NCI-H1436 (cell line): ENCODE measurements around the gene SNX32.

Experiments
- DNase-seq: peaks from one replicate; lab custom pipeline; 2025; lab: John Stamatoyannopoulos, UW

The SNX32 gene

GRCh38 chr11:65857500-65857852, 23.7 kb downstream of the SNX32 start:
- DNase-seq: peak; percentile 45

- peak; percentile 95 for DNase-seq
Observed at GRCh38 chr11:65857853-65858680, 24.3 kb downstream of the SNX32 start, which contains the start of gene CFL1. CFL1 (minus strand) TSS chr11:65858180; CDS start chr11:65858099, 81 bp downstream.

GRCh38 chr11:65858681-65859087, 24.9 kb downstream of the SNX32 start:
- no peak for DNase-seq

- peak; percentile 96 for DNase-seq
Observed at GRCh38 chr11:65859095-65859811, 25.5 kb downstream of the SNX32 start.

- DNase-seq: no peak
Observed at GRCh38 chr11:65859812-65860277, 26.1 kb downstream of the SNX32 start.

GRCh38 chr11:65860278-65861164, 26.8 kb downstream of the SNX32 start, which contains the start of gene MUS81:
MUS81 (plus strand) TSS chr11:65860433; CDS start chr11:65860754, 321 bp downstream.
- DNase-seq: peak; percentile 95

- no peak for DNase-seq
Observed at GRCh38 chr11:65861165-65861505, 27.4 kb downstream of the SNX32 start.

- DNase-seq: no peak
Observed at GRCh38 chr11:65861533-65862183, 27.9 kb downstream of the SNX32 start.

GRCh38 chr11:65862191-65862735, 28.5 kb downstream of the SNX32 start:
- no peak for DNase-seq

GRCh38 chr11:65862941-65863888, 29.5 kb downstream of the SNX32 start:
- no peak for DNase-seq

GRCh38 chr11:65863889-65864705, 30.3 kb downstream of the SNX32 start:
- DNase-seq: no peak

GRCh38 chr11:65864706-65865471, 31.1 kb downstream of the SNX32 start:
- DNase-seq: no peak

- DNase-seq: no peak
Observed at GRCh38 chr11:65865550-65866172, 31.9 kb downstream of the SNX32 start.

GRCh38 chr11:65866509-65867283, 32.9 kb downstream of the SNX32 start:
- DNase-seq: no peak

- no peak for DNase-seq
Observed at GRCh38 chr11:65867284-65868071, 33.7 kb downstream of the SNX32 start.

GRCh38 chr11:65868076-65868667, 34.4 kb downstream of the SNX32 start:
- DNase-seq: no peak
